ENCODE measurements around the gene ZNF764. TPM values are rescaled to one million over a fixed set of nuclear protein-coding genes. Genes with fewer than 3 reads are reported as not detected.
A peak's percentile ranks its signal among the peaks of the same experiment; 100 is the strongest.

ZNF764 gene
- total and polyA plus RNA-seq, 9 of the 15 experiments (the other 6 are each of a cell fraction or from before 2014, with no cell fraction given): 0.69 to 10.1 (median 4.1) TPM

DNA sequence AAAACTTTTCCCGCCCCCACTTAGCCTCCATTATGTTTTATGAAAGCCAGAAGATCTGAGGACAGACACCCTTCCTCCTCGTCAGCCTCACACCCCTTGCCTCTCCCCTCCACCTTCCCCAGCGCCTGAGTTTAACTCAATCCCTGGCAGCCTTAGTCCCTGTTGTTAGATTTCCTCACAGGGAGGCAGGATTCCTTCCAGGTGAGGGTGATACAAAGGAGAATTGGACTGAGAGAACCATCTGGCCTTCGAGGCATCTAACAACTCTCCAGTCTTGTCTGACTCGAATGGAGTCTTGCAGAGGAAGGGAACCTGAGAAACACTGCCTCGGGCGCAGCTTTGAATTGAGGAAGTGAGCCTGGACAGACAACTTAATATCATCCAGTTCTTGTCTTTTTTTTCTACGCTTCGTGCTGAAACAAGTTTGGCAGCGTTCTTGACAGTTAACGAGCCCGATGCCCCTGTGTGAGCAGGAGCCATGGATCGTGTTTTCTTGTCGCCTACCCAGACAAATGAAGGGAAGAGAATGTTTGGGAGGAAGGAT lies 30.5 kb downstream of the ZNF764 start (continued):
- TF ChIP-seq, protein P1, sequence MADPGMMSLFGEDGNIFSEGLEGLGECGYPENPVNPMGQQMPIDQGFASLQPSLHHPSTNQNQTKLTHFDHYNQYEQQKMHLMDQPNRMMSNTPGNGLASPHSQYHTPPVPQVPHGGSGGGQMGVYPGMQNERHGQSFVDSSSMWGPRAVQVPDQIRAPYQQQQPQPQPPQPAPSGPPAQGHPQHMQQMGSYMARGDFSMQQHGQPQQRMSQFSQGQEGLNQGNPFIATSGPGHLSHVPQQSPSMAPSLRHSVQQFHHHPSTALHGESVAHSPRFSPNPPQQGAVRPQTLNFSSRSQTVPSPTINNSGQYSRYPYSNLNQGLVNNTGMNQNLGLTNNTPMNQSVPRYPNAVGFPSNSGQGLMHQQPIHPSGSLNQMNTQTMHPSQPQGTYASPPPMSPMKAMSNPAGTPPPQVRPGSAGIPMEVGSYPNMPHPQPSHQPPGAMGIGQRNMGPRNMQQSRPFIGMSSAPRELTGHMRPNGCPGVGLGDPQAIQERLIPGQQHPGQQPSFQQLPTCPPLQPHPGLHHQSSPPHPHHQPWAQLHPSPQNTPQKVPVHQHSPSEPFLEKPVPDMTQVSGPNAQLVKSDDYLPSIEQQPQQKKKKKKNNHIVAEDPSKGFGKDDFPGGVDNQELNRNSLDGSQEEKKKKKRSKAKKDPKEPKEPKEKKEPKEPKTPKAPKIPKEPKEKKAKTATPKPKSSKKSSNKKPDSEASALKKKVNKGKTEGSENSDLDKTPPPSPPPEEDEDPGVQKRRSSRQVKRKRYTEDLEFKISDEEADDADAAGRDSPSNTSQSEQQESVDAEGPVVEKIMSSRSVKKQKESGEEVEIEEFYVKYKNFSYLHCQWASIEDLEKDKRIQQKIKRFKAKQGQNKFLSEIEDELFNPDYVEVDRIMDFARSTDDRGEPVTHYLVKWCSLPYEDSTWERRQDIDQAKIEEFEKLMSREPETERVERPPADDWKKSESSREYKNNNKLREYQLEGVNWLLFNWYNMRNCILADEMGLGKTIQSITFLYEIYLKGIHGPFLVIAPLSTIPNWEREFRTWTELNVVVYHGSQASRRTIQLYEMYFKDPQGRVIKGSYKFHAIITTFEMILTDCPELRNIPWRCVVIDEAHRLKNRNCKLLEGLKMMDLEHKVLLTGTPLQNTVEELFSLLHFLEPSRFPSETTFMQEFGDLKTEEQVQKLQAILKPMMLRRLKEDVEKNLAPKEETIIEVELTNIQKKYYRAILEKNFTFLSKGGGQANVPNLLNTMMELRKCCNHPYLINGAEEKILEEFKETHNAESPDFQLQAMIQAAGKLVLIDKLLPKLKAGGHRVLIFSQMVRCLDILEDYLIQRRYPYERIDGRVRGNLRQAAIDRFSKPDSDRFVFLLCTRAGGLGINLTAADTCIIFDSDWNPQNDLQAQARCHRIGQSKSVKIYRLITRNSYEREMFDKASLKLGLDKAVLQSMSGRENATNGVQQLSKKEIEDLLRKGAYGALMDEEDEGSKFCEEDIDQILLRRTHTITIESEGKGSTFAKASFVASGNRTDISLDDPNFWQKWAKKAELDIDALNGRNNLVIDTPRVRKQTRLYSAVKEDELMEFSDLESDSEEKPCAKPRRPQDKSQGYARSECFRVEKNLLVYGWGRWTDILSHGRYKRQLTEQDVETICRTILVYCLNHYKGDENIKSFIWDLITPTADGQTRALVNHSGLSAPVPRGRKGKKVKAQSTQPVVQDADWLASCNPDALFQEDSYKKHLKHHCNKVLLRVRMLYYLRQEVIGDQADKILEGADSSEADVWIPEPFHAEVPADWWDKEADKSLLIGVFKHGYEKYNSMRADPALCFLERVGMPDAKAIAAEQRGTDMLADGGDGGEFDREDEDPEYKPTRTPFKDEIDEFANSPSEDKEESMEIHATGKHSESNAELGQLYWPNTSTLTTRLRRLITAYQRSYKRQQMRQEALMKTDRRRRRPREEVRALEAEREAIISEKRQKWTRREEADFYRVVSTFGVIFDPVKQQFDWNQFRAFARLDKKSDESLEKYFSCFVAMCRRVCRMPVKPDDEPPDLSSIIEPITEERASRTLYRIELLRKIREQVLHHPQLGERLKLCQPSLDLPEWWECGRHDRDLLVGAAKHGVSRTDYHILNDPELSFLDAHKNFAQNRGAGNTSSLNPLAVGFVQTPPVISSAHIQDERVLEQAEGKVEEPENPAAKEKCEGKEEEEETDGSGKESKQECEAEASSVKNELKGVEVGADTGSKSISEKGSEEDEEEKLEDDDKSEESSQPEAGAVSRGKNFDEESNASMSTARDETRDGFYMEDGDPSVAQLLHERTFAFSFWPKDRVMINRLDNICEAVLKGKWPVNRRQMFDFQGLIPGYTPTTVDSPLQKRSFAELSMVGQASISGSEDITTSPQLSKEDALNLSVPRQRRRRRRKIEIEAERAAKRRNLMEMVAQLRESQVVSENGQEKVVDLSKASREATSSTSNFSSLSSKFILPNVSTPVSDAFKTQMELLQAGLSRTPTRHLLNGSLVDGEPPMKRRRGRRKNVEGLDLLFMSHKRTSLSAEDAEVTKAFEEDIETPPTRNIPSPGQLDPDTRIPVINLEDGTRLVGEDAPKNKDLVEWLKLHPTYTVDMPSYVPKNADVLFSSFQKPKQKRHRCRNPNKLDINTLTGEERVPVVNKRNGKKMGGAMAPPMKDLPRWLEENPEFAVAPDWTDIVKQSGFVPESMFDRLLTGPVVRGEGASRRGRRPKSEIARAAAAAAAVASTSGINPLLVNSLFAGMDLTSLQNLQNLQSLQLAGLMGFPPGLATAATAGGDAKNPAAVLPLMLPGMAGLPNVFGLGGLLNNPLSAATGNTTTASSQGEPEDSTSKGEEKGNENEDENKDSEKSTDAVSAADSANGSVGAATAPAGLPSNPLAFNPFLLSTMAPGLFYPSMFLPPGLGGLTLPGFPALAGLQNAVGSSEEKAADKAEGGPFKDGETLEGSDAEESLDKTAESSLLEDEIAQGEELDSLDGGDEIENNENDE (IDR thresholded peaks at IDR 0.05; ENCODE audit: low read depth, low read length): no peak
- TF ChIP-seq ZFP1 (CRISPR knock-in tag; IDR thresholded peaks at IDR 0.05): no peak
- no peak for TF ChIP-seq POLR2G (IDR thresholded peaks at IDR 0.05; ENCODE audit: low read depth, low read length)
- 0 out of 2 replicates have a peak, but pooled peaks have one; percentile 1 for TF ChIP-seq SMC3 (conservative IDR thresholded peaks at IDR 0.05; ENCODE audit: insufficient read depth, low read depth, low read length)
- 0 out of 4 replicates have a peak, but pooled peaks of 1 of the 2 experiments have one; percentile 6 for TF ChIP-seq FOXK2 (conservative IDR thresholded peaks at IDR 0.05 in 1 of 2, IDR thresholded peaks at IDR 0.05 in 1 of 2; ENCODE audit: low read depth in 2 of 2)
- TF ChIP-seq SMARCC2 (IDR thresholded peaks at IDR 0.05; ENCODE audit: low read depth): no peak
- no peak for TF ChIP-seq ATF7 (IDR thresholded peaks at IDR 0.05)
- TF ChIP-seq PYGO2 (tag; IDR thresholded peaks at IDR 0.05): no peak
- TF ChIP-seq ZNF436 (CRISPR knock-in tag; IDR thresholded peaks at IDR 0.05): no peak
- TF ChIP-seq FIP1L1 (IDR thresholded peaks at IDR 0.05; ENCODE audit: low read depth, low read length, poor library complexity, severe bottlenecking): no peak
- no peak for TF ChIP-seq CBX8 (IDR thresholded peaks at IDR 0.05; ENCODE audit: borderline replicate concordance, extremely low read depth, low read depth, low read length, poor library complexity, severe bottlenecking)
- no peak for TF ChIP-seq KDM5B (IDR thresholded peaks at IDR 0.05; ENCODE audit: insufficient replicate concordance, low read depth, low read length)
- TF ChIP-seq ERF (CRISPR knock-in tag; IDR thresholded peaks at IDR 0.05): 0 out of 2 replicates have a peak, but pooled peaks have one; percentile 18
- TF ChIP-seq SMARCB1 (IDR thresholded peaks at IDR 0.05; ENCODE audit: insufficient read length, low read depth): no peak
- no peak for TF ChIP-seq PML (IDR thresholded peaks at IDR 0.05; ENCODE audit: low read length)
- no peak for TF ChIP-seq GABPB1 (CRISPR knock-in tag; IDR thresholded peaks at IDR 0.05)
- TF ChIP-seq NR2F6 (CRISPR knock-in tag; IDR thresholded peaks at IDR 0.05): 0 out of 2 replicates have a peak, but pooled peaks have one; percentile 77

All from K562 (cell line).